Progenitor cell of endocrine pancreas (in vitro differentiated cells): Measurements from ENCODE around the gene ACKR4. TPM values are rescaled to one million over a fixed set of nuclear protein-coding genes. Genes with fewer than 3 reads are reported as not detected.

Source experiments
- DNase-seq: peaks from one replicate; pipeline ENCODE4 v3.0.0; 2021; ENCODE audit warnings: low spot score; ENCODE audit not compliant: unreplicated experiment
- H3K27ac Mint-ChIP-seq: 2 replicates; pipeline ENCODE4 v1.8.0; 2021; ENCODE audit warnings: mild to moderate bottlenecking, moderate library complexity, mixed read lengths
- H3K27me3 Mint-ChIP-seq: 2 replicates; pipeline ENCODE4 v1.8.0; 2021; ENCODE audit warnings: mixed read lengths
- H3K36me3 Mint-ChIP-seq: 2 replicates; pipeline ENCODE4 v1.8.0; 2022; ENCODE audit warnings: mixed read lengths; ENCODE audit not compliant: insufficient read depth
- H3K4me1 Mint-ChIP-seq: 2 replicates; pipeline ENCODE4 v1.8.0; 2021; ENCODE audit warnings: low read depth, mixed read lengths
- H3K4me3 Mint-ChIP-seq: 2 replicates; pipeline ENCODE4 v1.8.0; 2021; ENCODE audit warnings: low read depth, mild to moderate bottlenecking, moderate library complexity, mixed read lengths
- H3K9me3 Mint-ChIP-seq: 2 replicates; pipeline ENCODE4 v1.8.0; 2021; ENCODE audit warnings: low read depth, mixed read lengths
- long read RNA-seq: library from polyadenylated mRNA; unstranded; transcript quantifications from one replicate; pipeline ENCODE4 v2.0.0, GENCODE V29; 2020
- total RNA-seq: library from RNA; stranded (reverse); gene quantifications from 2 replicates; pipeline ENCODE4 v1.2.1, GENCODE V29; 2021
- TF ChIP-seq, protein P1 (sequence below): fragments of 200-600 bp; sonication (generic); IDR thresholded peaks from one replicate; pipeline ENCODE4 v1.5.0; 2021; ENCODE audit warnings: antibody characterized with exemption, mild to moderate bottlenecking; ENCODE audit not compliant: unreplicated experiment

The ACKR4 gene
- total RNA-seq, result not detected in 2 replicates
- long read RNA-seq, partial matches to known transcripts, result 0 of 1 reads
- long read RNA-seq, other reads (novel, unspliced or antisense), result 1 of 1 reads

GRCh38 chr3:132596816-132597433 is at the start of gene ACKR4:
Gene ACKR4 (plus strand): TSS chr3:132597270. CDS start chr3:132600398, 3,128 bp downstream.
- H3K27ac Mint-ChIP-seq, result no peak within 1 kb of the TSS
- no peak within 1 kb of the TSS for H3K4me3 Mint-ChIP-seq
- no peak for DNase-seq
- H3K36me3 Mint-ChIP-seq, result peaks cover 3% of the 10 kb centered on the region
- H3K4me1 Mint-ChIP-seq, result no peaks in the 10 kb centered on the region
- H3K9me3 Mint-ChIP-seq, result no peaks in the 10 kb centered on the region
- TF ChIP-seq, protein P1, sequence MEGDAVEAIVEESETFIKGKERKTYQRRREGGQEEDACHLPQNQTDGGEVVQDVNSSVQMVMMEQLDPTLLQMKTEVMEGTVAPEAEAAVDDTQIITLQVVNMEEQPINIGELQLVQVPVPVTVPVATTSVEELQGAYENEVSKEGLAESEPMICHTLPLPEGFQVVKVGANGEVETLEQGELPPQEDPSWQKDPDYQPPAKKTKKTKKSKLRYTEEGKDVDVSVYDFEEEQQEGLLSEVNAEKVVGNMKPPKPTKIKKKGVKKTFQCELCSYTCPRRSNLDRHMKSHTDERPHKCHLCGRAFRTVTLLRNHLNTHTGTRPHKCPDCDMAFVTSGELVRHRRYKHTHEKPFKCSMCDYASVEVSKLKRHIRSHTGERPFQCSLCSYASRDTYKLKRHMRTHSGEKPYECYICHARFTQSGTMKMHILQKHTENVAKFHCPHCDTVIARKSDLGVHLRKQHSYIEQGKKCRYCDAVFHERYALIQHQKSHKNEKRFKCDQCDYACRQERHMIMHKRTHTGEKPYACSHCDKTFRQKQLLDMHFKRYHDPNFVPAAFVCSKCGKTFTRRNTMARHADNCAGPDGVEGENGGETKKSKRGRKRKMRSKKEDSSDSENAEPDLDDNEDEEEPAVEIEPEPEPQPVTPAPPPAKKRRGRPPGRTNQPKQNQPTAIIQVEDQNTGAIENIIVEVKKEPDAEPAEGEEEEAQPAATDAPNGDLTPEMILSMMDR, result no peak
- no peaks in the 10 kb centered on the region for H3K27me3 Mint-ChIP-seq

DNA sequence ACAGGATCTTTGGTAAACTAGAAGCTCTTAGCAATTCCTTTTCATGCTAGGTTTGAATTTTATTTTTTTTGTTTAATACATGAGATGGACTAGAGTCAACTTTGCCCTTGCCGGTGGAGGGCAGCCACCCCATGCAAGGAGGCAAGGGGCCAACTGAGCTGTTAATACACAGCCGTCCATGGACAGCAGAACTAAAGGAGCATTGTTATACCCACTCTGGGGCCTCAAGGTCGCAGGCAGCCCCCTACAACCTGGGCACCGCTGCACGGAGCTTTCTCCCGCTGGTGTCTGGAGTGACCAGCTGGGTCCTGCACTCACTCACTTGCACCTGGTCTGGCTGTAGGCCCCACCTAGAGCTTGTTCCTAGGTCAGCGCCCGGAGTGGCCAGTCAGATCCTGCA is 47.9 kb upstream of the ACKR4 start:
- no peak overlapping the region for H3K27ac Mint-ChIP-seq
- H3K9me3 Mint-ChIP-seq, result no peaks in the 10 kb centered on the region
- H3K4me3 Mint-ChIP-seq, result no peak overlapping the region
- TF ChIP-seq, protein P1, result no peak
- H3K27me3 Mint-ChIP-seq, result no peaks in the 10 kb centered on the region
- H3K4me1 Mint-ChIP-seq, result peaks cover 1% of the 10 kb centered on the region
- H3K36me3 Mint-ChIP-seq, result no peaks in the 10 kb centered on the region
- DNase-seq, result no peak

GRCh38 chr3:132549890-132550578 is 47.0 kb upstream of the ACKR4 start:
- TF ChIP-seq, protein P1, result no peak
- peaks cover 5% of the 10 kb centered on the region for H3K4me1 Mint-ChIP-seq
- no peaks in the 10 kb centered on the region for H3K36me3 Mint-ChIP-seq
- H3K27me3 Mint-ChIP-seq, result no peaks in the 10 kb centered on the region
- DNase-seq, result no peak
- no peak overlapping the region for H3K27ac Mint-ChIP-seq
- no peak overlapping the region for H3K4me3 Mint-ChIP-seq
- no peaks in the 10 kb centered on the region for H3K9me3 Mint-ChIP-seq

- Mint-ChIP-seq H3K27ac (no peak overlapping the region), H3K4me1 (peaks cover 7% of the 10 kb centered on the region), H3K36me3 (no peaks in the 10 kb centered on the region), H3K9me3 (no peaks in the 10 kb centered on the region), H3K4me3 (no peak overlapping the region), H3K27me3 (no peaks in the 10 kb centered on the region)
- no peak for DNase-seq
- TF ChIP-seq, protein P1, result no peak
These were observed 46.3 kb upstream of the ACKR4 start for GRCh38 chr3:132550579-132551305.

DNA sequence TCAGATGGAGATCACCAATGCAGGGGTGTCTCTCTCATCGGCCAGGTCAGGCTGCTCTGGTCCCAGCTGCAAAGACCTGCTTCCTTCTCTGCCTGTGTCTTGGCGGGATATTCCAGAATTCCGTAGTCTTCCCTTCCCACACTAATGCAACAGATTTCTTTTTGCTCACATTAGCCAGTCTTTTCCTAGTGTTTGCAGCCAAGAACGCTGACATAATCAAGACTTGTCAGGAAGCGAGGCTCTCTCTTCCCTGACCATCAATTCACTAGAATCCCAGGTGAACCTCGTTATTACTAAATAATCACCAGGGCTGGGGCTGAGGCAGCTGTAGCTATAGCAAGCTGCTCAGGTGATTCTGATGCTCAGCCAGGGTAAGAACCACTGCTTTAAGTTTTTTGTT is 43.2 kb upstream of the ACKR4 start:
- Mint-ChIP-seq H3K9me3 (no peaks in the 10 kb centered on the region), H3K4me3 (no peak overlapping the region), H3K27me3 (no peaks in the 10 kb centered on the region), H3K27ac (no peak overlapping the region), H3K4me1 (peaks cover 9% of the 10 kb centered on the region), H3K36me3 (no peaks in the 10 kb centered on the region)
- DNase-seq, result no peak
- TF ChIP-seq, protein P1, result no peak
